Measurements from ENCODE around the gene FKBP4.

DNA sequence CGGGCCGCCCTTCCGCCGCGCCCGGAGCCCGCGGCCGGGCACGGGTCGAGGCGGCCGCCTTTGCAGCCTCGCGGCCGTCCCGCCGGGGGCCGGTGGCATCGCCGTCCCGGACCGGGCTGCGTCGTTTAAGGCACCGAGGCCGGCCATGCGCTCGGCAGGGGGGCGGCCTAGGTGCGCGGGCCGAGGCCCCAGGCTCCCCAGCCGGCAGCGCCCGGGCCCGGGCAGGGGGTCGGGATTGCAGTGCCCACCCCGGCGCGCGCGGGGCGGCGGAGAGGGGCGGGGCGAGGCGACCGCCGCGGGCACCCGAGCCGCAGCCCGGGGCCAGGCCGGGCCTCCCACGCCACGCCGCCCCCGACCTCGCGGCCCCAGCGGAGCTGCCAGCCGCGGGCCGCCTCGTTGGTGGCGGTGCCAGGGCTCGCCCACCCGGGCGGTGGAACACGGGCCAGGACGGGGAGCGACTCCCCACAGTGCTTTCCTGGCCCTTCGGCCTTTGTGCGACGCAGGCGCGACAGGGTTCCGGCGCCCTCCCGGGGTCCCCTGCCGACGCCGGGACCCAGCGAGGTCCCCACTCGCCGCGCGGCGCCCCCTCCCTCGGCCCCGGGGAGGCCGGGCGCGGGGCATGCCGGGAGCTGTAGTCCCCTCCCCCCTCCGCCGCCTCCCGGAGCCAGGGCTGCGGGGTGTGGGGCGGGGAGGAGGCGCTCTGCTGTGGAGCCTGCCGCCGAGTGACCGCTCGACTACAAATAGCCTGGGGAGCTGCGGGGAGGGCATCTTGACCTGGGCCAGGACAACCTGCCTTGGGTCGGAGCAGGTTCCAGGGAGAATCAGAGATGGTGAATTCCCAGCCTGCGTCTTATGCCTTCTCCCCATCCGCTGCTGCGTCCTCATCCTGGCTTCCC is 769 bp downstream of the FKBP4 start:
- no peak for TF ChIP-seq POLR2AphosphoS5 (IDR thresholded peaks at IDR 0.05; ENCODE audit: low read depth)
- TF ChIP-seq, protein P1, sequence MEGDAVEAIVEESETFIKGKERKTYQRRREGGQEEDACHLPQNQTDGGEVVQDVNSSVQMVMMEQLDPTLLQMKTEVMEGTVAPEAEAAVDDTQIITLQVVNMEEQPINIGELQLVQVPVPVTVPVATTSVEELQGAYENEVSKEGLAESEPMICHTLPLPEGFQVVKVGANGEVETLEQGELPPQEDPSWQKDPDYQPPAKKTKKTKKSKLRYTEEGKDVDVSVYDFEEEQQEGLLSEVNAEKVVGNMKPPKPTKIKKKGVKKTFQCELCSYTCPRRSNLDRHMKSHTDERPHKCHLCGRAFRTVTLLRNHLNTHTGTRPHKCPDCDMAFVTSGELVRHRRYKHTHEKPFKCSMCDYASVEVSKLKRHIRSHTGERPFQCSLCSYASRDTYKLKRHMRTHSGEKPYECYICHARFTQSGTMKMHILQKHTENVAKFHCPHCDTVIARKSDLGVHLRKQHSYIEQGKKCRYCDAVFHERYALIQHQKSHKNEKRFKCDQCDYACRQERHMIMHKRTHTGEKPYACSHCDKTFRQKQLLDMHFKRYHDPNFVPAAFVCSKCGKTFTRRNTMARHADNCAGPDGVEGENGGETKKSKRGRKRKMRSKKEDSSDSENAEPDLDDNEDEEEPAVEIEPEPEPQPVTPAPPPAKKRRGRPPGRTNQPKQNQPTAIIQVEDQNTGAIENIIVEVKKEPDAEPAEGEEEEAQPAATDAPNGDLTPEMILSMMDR (IDR thresholded peaks at IDR 0.05; ENCODE audit: insufficient read depth, low read length), result no peak
- TF ChIP-seq, protein P2, sequence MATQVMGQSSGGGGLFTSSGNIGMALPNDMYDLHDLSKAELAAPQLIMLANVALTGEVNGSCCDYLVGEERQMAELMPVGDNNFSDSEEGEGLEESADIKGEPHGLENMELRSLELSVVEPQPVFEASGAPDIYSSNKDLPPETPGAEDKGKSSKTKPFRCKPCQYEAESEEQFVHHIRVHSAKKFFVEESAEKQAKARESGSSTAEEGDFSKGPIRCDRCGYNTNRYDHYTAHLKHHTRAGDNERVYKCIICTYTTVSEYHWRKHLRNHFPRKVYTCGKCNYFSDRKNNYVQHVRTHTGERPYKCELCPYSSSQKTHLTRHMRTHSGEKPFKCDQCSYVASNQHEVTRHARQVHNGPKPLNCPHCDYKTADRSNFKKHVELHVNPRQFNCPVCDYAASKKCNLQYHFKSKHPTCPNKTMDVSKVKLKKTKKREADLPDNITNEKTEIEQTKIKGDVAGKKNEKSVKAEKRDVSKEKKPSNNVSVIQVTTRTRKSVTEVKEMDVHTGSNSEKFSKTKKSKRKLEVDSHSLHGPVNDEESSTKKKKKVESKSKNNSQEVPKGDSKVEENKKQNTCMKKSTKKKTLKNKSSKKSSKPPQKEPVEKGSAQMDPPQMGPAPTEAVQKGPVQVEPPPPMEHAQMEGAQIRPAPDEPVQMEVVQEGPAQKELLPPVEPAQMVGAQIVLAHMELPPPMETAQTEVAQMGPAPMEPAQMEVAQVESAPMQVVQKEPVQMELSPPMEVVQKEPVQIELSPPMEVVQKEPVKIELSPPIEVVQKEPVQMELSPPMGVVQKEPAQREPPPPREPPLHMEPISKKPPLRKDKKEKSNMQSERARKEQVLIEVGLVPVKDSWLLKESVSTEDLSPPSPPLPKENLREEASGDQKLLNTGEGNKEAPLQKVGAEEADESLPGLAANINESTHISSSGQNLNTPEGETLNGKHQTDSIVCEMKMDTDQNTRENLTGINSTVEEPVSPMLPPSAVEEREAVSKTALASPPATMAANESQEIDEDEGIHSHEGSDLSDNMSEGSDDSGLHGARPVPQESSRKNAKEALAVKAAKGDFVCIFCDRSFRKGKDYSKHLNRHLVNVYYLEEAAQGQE (IDR thresholded peaks at IDR 0.05; ENCODE audit: insufficient replicate concordance, low read depth), result no peak

Data from HL-60 (cell line).